Activated T-cell treated with anti-CD3 and anti-CD28 coated beads, Interleukin-2, amount 50 U/mL, for 48 hours (primary cell): Measurements from ENCODE around the gene MECP2.

ENCODE experiments used
- DNase-seq, 2 experiments: peaks; one replicate each; pipeline ENCODE4 v3.0.0-alpha.2; 2020

The MECP2 gene

GRCh38 chrX:154030715-154031305 lies 66.7 kb downstream of the MECP2 start:
- no peak for DNase-seq

GRCh38 chrX:154030266-154030665 lies 67.3 kb downstream of the MECP2 start:
- no peak for DNase-seq

- DNase-seq = no peak
These were observed 68.1 kb downstream of the MECP2 start for GRCh38 chrX:154029439-154029838.

GRCh38 chrX:154028502-154029184 lies 68.9 kb downstream of the MECP2 start:
- DNase-seq = no peak

GRCh38 chrX:154027986-154028385 lies 69.5 kb downstream of the MECP2 start:
- no peak for DNase-seq

- DNase-seq = no peak
These were observed 70.5 kb downstream of the MECP2 start for GRCh38 chrX:154027022-154027402.

- DNase-seq = no peak
These were observed 71.1 kb downstream of the MECP2 start for GRCh38 chrX:154026136-154027021.

- no peak for DNase-seq
These were observed 72.3 kb downstream of the MECP2 start for GRCh38 chrX:154025230-154025629.

- no peak for DNase-seq
These were observed 73.2 kb downstream of the MECP2 start for GRCh38 chrX:154024271-154024670.

GRCh38 chrX:154023276-154024000 lies 74.1 kb downstream of the MECP2 start:
- DNase-seq = no peak

GRCh38 chrX:154022108-154022507 lies 75.4 kb downstream of the MECP2 start:
- no peak for DNase-seq

- DNase-seq = peak; percentile 57 to 64
These were observed 76.3 kb downstream of the MECP2 start for GRCh38 chrX:154021131-154021611.

GRCh38 chrX:154020536-154021115 lies 76.9 kb downstream of the MECP2 start:
- DNase-seq = peak in 1 of 2 experiments; percentile 47

- DNase-seq = peak; percentile 63 to 73
These were observed 77.6 kb downstream of the MECP2 start, which contains the start of gene IRAK1 for GRCh38 chrX:154019633-154020528. IRAK1 (minus strand) TSS chrX:154019902; CDS start chrX:154019812, 90 bp downstream.

GRCh38 chrX:154019061-154019621 lies 78.4 kb downstream of the MECP2 start:
- peak; percentile 40 to 52 for DNase-seq

- DNase-seq = no peak
These were observed 78.9 kb downstream of the MECP2 start for GRCh38 chrX:154018518-154019060.

- DNase-seq = no peak
These were observed 79.6 kb downstream of the MECP2 start for GRCh38 chrX:154017766-154018517.

GRCh38 chrX:154016366-154017076 lies 81.0 kb downstream of the MECP2 start:
- DNase-seq = no peak
